ENCODE results near the gene CRYL1.

Gene CRYL1

GRCh38 chr13:20462921-20463320 is 62.7 kb downstream of the CRYL1 start:
- TF ChIP-seq CTCF (IDR thresholded peaks at IDR 0.05; ENCODE audit: low read depth, low read length): no peak
- in situ Hi-C loops (cut with HindIII; ENCODE audit: low sequenced_read_pairs): no loop called here
- DNase-seq (ENCODE audit: low read depth, low spot score): no peak
- no peak overlapping the region for H3K4me3 ChIP-seq (ENCODE audit: low read depth, low read length)

- in situ Hi-C loops (cut with HindIII; ENCODE audit: low sequenced_read_pairs): no loop called here
- no peak overlapping the region for H3K4me3 ChIP-seq (ENCODE audit: low read depth, low read length)
- no peak for DNase-seq (ENCODE audit: low read depth, low spot score)
- TF ChIP-seq CTCF (IDR thresholded peaks at IDR 0.05; ENCODE audit: low read depth, low read length): no peak
Measured at GRCh38 chr13:20462533-20462915, 63.1 kb downstream of the CRYL1 start.

GRCh38 chr13:20461860-20462532 is 63.7 kb downstream of the CRYL1 start:
- H3K4me3 ChIP-seq (ENCODE audit: low read depth, low read length): no peak overlapping the region
- in situ Hi-C loops (cut with HindIII; ENCODE audit: low sequenced_read_pairs): no loop called here
- no peak for DNase-seq (ENCODE audit: low read depth, low spot score)
- no peak for TF ChIP-seq CTCF (IDR thresholded peaks at IDR 0.05; ENCODE audit: low read depth, low read length)

DNA sequence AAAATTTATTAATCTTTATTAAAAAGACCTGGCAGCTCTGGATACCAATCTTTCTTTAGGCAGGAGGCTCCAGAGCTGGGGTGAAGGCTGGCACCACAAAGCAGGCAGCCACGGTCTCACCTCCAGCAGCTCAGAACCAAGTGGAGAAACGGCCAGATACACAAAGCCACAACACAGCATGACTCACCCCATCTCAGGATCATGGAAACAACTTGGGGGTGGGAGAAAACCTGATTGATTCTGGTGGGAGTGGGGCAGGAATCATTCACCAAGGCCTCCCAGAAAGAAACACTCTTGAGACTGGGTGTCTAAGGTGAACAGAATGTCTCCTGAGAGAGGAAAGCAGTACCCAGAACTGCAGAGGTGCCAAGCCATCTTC is 64.2 kb downstream of the CRYL1 start:
- no peak overlapping the region for H3K4me3 ChIP-seq (ENCODE audit: low read depth, low read length)
- in situ Hi-C loops (cut with HindIII; ENCODE audit: low sequenced_read_pairs): no loop called here
- peak; percentile 67 for DNase-seq (ENCODE audit: low read depth, low spot score)

GRCh38 chr13:20460761-20461160 is 64.9 kb downstream of the CRYL1 start:
- no peak overlapping the region for H3K4me3 ChIP-seq (ENCODE audit: low read depth, low read length)
- in situ Hi-C loops (cut with HindIII; ENCODE audit: low sequenced_read_pairs): no loop called here
- TF ChIP-seq CTCF (IDR thresholded peaks at IDR 0.05; ENCODE audit: low read depth, low read length): no peak

More for the DNA sequence above, 64.2 kb downstream of the CRYL1 start:
- TF ChIP-seq CTCF (IDR thresholded peaks at IDR 0.05; ENCODE audit: low read depth, low read length): no peak

GRCh38 chr13:20457670-20458069 is 68.0 kb downstream of the CRYL1 start:
- in situ Hi-C loops (cut with HindIII; ENCODE audit: low sequenced_read_pairs): no loop called here
- DNase-seq (ENCODE audit: low read depth, low spot score): no peak
- no peak for TF ChIP-seq CTCF (IDR thresholded peaks at IDR 0.05; ENCODE audit: low read depth, low read length)
- H3K4me3 ChIP-seq (ENCODE audit: low read depth, low read length): no peak overlapping the region

More at GRCh38 chr13:20460761-20461160, 64.9 kb downstream of the CRYL1 start:
- DNase-seq (ENCODE audit: low read depth, low spot score): peak; percentile 28

All from astrocyte of the spinal cord (primary cell).